ENCODE measurements around the gene SORT1.
"Not testable (repeated sequence)": the region's sequence is repeated elsewhere in the genome, so short reads cannot be mapped to it uniquely, and the experiment has no call there.

SORT1 gene

DNA sequence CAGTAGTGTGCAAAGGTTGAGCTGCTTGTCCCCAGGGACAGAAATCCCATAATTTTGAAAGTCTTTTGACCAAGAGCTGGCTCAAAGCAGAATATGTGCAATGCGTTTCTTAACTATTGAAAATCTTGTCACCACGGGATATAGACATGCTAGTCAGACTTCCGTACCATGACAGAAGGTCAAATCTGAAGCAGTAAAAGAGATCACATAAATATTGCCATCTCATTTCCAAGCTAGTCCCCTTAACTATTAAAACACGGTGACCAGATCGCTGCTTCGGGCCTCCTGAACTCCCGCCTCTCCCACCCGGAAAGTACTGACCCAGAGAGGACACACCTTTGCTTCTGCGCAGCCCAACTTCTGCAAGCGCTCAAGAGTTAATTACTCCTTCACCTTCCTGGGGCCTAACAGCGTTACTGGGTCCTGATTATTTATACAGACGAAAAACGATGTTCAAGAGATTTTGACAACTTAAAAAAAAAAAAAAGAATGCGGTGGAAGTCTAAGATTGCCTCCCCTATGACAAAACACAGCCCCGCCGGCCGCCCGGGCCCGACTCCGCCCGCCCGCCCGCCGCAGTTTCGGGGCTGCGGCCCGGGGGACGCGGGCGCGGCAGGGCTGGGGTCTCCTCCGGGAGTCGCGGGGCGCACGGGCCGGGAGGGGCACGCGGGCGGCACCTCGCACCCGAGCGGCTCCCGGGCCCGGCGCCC is 692 bp downstream of the SORT1 start:
- no peak for DNase-seq (ENCODE audit: low read depth)

- no peak for DNase-seq (ENCODE audit: low read depth)
Observed at GRCh38 chr1:109396513-109396839, 1.2 kb downstream of the SORT1 start.

GRCh38 chr1:109395602-109396512 is 1.9 kb downstream of the SORT1 start:
- DNase-seq (ENCODE audit: low read depth), result no peak

DNA sequence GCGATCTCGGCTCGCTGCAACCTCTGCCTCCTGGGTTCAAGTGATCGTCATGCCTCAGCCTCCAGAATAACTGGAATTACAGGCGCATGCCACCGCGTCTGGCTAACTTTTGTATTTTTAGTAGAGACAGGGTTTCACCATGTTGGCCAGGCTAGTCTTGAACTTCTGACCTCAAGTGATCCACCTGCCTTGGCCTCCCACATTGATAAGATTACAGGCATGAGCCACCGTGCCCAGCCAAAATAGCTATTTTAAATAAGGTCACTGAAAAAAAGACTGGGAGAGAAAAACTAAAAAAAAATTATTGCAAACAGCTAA is 2.5 kb downstream of the SORT1 start:
- DNase-seq (ENCODE audit: low read depth), result not testable (repeated sequence)

DNA sequence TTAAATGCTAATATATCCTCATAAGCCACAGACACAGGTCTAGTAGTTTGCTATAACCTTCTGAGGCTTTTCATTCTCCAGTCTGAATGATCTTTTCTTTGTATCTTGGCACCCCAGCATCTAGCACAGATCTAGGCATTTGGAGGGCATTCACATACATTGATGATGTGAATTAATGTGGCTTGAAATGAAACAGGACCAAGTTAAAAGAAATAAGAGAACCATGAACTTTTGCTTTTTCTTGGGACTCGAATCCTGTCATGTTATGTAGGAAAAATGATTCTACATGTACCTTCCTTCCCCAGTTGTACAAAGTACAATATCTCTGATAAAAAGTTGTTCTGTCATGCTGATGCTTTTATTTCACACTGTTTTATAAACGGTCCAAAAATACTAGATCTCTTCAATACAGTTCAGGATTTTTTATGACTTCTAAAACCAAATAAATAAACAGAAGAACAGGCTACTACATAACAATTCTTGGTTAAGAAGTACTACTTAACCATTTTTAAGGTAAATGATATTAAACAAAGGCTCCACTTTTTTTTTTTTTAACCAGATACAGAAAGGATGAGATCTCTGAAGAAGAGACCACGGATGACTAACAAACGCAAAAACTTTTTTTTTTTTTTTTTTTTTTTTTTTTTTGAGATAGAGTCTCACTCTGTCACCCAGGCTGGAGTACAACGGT is 3.0 kb downstream of the SORT1 start:
- DNase-seq (ENCODE audit: low read depth), result no peak

- no peak for DNase-seq (ENCODE audit: low read depth)
Observed at GRCh38 chr1:109393617-109394233, 4.0 kb downstream of the SORT1 start.

DNA sequence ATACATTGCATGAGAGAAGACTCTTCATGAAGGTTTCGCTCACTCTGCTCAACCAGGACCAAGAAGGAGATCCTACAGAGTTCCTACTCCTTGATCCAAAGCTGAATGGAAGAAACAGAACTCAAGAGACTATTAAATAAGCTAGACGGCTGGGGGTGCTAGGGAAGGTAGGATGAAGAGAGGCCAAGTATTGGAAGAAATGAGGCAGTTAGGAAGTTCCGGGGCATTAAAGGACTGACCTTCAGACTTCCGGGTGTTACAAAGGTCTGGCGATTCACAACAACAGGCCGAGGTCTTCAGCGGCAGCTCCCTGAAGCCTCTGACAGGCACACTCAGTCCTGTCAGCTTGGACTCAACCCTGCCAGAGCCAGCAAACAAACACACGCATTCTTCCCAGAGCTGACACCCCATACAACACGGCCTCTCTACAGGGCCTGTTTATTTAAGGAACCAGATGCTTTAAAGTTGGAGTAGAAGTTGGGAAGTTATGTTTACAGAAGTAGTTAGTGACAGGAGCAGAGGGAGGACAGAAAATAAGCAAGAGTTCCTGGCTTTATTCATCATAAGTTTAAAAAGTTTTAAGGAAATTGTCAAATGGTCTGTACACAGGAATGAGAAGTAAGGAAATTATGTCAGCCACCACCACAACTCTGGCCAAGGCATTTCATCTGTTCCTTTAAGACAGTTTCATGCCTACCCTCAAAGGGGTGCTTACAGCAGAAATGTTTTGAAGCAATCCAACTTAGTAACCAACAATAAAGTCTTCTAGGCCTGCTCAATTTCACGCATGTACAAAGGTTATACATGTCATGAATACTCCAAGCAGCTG is 4.7 kb downstream of the SORT1 start:
- DNase-seq (ENCODE audit: low read depth), result no peak

GRCh38 chr1:109392037-109392787 is 5.5 kb downstream of the SORT1 start:
- DNase-seq (ENCODE audit: low read depth), result no peak

- DNase-seq (ENCODE audit: low read depth), result no peak
Observed at GRCh38 chr1:109391626-109392025, 6.1 kb downstream of the SORT1 start.

GRCh38 chr1:109391157-109391556 is 6.6 kb downstream of the SORT1 start:
- DNase-seq (ENCODE audit: low read depth), result no peak

DNA sequence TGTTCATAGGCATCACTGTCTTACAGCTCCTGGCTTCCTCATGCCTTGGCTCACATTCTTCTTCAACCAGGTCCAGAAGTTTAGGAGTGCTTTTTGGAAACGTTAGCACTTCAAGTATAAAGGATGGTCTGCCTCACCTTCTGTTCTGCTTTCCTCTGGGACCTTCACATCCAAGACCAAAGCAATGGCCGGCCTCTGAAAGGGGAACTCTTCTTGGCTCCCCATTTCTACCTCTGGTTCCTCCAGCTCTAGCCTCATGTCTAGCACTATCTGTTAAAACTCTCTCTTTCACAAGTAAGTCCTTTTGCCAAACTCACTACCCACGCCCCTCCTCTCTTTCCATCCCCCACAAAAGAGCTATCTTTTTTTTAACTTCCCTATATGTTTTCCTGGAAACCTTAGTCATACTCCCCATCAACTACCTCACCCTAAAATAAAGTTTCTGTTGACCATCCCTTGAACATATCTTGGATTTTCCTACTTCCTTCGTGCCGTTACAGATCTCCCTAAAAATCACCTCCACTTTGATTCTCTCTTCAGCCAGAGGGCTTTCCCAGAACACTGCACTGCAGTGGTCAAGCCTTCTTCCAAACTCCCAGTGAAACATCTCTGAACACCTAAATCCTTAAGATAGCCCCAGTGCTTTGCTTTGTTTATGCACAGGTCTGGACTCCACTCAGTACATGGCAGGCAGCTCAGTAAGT is 7.9 kb downstream of the SORT1 start:
- DNase-seq (ENCODE audit: low read depth), result no peak

DNA sequence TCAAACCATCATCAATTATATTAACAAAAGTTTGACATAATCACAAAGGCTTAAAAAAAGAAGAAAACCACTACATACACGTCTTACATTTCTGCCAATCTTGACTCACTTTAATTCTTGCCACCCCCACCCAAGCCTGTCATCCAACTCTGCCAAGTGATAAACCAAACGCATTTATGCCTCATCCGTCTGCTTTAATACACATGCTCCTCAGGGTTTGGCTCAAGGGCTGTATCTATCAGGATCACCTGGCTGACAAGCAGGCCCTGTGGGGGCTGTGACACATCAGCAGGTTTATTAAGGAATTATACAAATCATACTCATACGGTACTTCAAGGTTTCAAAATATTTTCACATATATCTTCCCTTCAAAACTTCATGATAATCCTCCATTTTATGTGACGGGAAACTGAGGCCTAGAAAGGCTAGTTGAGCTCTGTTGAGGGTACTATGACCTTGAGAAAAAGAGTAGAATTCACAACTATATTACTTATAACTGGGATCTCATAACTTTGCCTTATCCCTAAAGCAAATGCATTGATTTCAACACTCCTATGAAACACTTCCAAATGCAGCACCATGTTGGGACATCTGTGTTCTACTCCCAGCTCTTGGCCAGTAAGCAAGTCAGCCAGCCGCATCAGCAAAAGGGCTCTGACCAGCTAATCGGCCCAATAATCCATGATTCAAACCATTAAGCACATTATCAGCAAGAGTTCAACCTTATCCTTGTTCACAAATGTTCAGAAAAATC is 8.7 kb downstream of the SORT1 start:
- DNase-seq (ENCODE audit: low read depth), result no peak

DNA sequence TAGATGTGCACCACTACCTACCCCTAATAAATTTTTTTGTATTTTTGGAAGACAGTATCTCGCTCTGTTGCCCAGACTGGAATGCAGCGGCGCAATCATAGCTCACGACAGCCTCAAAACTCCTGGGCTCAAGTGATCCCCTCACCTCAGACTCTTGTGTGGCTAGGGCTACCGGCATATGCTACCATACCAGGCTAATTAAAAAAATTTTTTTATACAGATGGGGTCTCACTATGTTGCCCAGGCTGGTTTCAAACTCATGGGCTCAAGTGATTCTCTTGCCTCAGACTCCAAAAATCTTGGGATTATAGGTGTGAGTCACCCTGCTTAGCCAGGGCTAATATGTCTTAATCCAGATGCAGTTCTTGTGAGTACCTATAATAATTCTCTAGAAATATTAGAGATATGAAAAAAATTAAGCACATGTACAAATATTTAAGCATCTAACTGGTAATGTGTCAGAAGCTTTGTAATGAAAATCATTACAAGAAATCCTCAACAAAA is 9.5 kb downstream of the SORT1 start:
- DNase-seq (ENCODE audit: low read depth), result no peak

- DNase-seq (ENCODE audit: low read depth), result no peak
Observed at GRCh38 chr1:109386054-109386717, 11.5 kb downstream of the SORT1 start.

DNA sequence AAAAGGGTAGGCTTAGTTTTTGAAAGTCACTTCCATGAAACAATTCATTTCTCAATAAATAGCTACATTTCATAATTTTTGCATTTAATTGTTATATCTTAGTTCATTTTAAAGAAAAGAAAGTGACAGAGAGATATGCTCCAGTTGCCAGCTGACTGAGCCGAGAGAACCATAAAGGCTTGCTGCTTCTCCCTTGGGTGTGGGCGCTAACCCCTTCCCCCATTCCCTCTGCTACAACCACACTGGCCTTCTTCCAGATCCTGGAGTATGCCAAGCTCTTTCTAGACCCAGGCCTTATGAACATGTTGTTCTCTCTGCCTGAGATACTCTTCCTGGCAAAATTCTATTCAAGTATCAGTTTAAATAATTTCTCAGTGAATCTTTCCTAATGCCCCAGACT is 12.3 kb downstream of the SORT1 start:
- DNase-seq (ENCODE audit: low read depth), result no peak

DNA sequence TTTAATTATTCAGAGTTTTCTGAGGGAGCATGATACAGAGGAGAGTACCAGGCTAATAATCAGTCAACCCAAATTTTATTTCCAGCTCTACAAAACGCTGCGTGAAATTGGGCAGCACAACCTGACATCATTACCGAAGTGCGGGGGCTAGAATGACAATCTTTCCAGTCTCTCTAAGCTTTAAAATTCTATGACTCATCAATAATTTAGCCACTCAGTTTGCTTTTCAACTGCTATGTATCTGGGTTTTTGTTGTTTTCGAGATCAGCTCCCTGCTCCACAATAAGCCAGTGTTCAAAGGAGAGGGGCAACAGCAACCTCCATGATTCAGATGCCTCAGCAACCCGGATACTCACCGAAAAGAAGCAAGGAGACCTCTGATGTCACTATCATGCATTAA is 13.9 kb downstream of the SORT1 start:
- no peak for DNase-seq (ENCODE audit: low read depth)

DNA sequence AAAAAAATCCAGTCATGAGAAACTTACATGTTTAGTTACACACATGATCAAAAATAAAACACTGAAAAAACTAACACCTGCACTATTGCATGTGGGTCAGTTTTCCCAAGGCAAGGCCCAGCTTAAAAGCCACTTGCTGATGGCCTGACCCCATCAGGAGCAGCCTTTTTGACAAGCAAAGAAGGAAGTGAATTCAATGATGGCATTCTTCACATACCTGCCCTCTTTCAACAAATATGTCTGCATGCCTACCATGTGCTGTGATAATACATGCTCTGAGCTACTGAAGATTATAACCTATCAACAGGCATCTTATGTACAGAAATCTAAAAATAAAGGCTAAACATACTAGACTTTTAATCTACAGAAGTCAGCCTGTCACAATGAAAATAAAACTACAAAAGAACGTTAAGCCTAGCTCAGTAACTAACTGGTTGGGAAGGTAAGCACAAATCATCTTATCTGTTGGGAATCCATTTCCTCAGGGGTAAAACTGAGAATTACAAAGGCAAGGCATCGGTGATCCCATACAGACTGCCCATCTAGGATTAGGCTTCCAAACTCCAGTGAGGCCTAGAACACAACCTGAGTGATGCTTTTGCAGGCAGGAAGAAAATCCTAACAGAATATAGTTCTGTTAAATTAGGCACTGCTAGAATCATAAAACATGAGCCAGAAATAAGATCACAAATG is 14.5 kb downstream of the SORT1 start:
- DNase-seq (ENCODE audit: low read depth), result no peak

DNA sequence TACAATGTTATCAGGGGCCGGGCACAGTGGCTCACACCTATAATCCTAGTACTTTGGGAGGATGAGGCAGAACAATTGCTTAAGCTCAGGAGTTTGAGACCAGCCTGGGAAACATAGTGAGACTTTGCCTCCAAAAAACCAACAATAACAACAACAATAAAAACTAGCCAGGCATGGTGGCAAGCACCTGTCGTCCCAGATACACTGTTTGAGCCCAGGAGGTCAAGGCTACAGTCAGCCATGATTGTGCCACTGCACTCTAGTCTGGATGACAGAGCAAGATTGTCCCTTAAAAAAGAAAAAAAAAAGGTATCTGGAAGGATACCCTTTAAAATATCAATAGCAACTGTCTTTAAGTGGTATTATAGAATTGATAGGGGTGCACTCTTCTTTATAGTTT is 16.1 kb downstream of the SORT1 start:
- DNase-seq (ENCODE audit: low read depth), result no peak

Measured in stimulated activated CD8-positive, alpha-beta memory T cell treated with anti-CD3 and anti-CD28 coated beads, Interleukin-15, amount 100 ng/mL, for 24 hours (primary cell).